ENCODE results near the gene RXRA.

RXRA gene

DNA sequence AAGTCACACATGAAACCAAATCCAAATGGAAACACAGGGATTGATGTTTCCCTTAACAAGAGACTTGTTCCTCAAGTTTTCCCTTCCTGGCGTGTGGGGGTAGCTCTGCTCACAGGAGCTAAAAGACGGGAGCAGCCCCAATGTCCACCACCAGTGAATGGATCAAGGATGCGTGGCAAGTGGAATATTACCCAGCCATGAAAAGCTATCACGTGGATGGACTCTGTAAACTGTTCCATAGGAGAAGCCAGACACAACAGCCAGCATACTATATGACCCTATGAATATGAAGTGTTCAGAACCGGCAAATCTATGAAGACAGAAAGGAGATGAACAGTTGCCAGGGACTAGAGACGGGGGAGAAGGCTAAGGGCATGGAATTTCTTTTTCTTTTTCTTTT is 28.3 kb upstream of the RXRA start:
- no peak for TF ChIP-seq CTCF (IDR thresholded peaks at IDR 0.05; ENCODE audit: low read depth, low read length)
- DNase-seq (ENCODE audit: extremely low read depth, low read depth) = no peak

DNA sequence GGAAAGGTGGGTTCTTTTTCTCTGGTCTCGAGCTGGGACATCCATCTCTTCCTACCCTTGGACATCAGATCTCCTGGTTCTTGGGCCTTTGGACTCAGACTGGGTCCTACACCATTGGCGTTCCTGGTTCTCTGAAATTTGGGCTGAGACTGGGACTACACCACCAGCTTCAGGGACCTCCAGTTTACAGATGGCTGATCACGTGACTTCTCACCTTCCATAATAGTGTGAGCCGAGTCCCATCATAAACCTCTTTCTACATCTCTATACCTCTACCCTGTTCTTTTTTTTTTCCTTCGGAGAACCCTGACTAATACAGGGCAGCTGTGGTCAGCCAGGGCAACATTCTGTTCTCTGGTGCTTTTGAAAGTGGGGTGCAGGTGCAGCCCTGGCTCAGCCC is 27.2 kb upstream of the RXRA start:
- no peak for DNase-seq (ENCODE audit: extremely low read depth, low read depth)

GRCh38 chr9:134299883-134300282 is 26.4 kb upstream of the RXRA start:
- no peak for DNase-seq (ENCODE audit: extremely low read depth, low read depth)
- TF ChIP-seq CTCF (IDR thresholded peaks at IDR 0.05; ENCODE audit: low read depth, low read length) = no peak

More for the DNA sequence above, 27.2 kb upstream of the RXRA start:
- TF ChIP-seq CTCF (IDR thresholded peaks at IDR 0.05; ENCODE audit: low read depth, low read length) = no peak

DNA sequence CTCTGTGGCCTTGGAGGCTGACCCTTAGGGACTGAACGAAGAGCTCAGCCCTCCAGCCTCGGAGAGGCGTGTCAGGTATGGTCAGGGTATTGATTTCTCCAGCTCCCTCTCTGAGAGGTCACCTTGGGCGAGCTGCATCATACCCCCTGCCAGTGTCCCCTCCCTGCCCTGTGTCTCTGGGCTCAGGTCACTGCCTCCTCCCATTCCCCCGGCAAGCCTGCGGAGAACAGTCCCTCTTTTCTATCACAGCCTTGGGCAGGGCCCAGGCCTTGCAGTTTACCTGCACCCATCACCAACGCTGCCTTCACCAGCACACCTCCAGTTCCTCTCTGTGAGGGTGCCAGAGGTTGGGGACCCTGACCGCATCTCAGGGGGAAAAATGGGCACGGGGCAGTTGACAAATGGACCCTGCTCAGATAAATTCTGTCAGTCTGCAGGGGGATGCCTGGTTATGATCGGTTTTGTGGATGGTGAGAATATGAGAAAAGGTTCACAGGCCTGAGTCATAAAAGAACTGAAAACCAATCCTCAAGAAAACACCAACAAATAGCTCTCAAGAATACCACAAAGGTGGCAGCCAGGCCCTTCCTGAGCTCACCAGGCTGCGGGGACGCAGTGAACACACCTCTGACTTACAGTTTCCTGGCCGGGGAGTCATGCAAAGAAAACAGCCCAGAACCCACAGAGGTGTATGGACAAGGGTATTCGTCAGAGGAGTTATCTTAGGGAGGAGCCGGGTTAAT is 24.7 kb upstream of the RXRA start:
- no peak for DNase-seq (ENCODE audit: extremely low read depth, low read depth)
- TF ChIP-seq CTCF (IDR thresholded peaks at IDR 0.05; ENCODE audit: low read depth, low read length) = no peak

DNA sequence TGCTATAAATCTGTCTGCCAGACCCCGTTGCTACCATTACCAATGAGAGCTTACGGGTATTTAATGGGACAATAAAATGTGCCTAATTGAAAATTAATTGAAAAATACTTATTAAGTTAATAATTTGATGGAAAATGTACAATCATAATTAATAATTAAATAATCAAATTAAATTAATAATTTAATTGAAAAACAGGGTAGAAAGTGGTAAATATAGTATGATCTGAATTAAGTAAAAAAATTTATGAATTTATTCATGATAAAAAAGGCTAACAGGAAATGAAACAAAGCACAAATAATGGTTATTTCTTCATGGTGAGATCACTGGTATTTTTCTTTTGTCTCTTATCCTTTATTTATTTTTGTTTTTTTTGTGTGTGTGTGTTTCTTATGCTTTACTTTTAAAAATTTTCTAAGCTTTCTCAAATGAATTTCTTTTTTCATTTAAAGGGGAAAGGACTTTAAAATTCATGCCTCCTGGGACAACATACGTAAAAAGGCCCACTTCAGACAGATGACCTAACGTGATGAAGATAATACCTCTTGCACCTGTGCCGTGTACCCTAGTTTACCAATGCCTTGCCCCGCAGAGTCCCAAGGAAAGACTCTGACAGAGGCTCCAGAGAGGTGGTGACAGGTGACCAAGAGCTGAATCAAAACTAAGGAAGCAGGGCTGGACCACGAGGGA is 24.0 kb upstream of the RXRA start:
- no peak for TF ChIP-seq CTCF (IDR thresholded peaks at IDR 0.05; ENCODE audit: low read depth, low read length)
- DNase-seq (ENCODE audit: extremely low read depth, low read depth) = no peak

DNA sequence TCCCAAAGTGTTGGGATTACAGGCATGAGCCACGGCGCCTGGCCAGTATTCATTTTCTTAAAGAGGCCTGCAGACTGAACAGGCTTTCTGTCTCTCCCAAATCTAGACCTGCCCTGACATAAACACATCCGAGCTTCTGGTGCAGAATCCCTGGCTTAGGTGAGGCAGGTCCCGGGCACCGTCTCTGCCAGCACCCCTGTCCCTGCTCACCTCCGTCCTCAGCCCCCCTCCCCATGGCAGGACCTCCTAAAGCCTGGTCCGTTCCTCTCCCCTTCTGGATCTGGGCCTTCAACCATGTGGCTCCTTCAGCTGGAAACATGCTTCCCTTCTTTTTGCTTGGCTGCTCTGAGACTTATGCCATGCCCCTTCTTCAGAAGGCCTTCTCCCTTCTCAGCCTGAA is 22.7 kb upstream of the RXRA start:
- no peak for TF ChIP-seq CTCF (IDR thresholded peaks at IDR 0.05; ENCODE audit: low read depth, low read length)
- DNase-seq (ENCODE audit: extremely low read depth, low read depth) = no peak

DNA sequence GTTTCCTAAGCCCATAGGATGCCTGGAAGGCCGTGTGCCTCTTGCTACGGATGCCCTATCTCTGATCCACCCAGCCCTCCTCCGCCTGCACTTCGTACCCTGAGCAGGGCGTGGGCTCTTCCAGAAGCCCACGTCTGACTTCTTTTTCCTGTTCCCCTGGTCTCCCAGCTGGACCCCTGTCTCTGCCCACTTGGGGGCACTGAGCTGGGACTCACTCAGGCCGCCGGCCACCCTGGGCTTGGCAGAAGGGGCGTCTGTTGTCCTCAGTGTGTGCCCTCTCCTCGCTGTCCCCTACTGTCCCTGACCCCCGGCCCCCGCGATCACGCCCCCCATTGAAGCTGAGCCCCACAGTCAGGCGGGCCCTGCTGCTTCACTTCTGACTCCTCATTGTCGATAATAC is 22.0 kb upstream of the RXRA start:
- no peak for DNase-seq (ENCODE audit: extremely low read depth, low read depth)
- no peak for TF ChIP-seq CTCF (IDR thresholded peaks at IDR 0.05; ENCODE audit: low read depth, low read length)

All from AG09319 (cell line).